Endothelial cell of umbilical vein (primary cell): ENCODE data around the gene TRMT1.

Source experiments
- EZH2 ChIP-seq: IDR thresholded peaks from 2 replicates; pipeline ENCODE4 v1.6.1; 2012; ENCODE audit warnings: borderline replicate concordance, low read depth, mild to moderate bottlenecking, moderate library complexity, low read length, inconsistent platforms; ENCODE audit not compliant: severe bottlenecking
- MAX ChIP-seq: IDR thresholded peaks from 2 replicates; pipeline ENCODE4 v1.6.1; 2011; ENCODE audit not compliant: insufficient read depth, insufficient read length
- MYC ChIP-seq: IDR thresholded peaks from one replicate; pipeline ENCODE4 v1.6.1; 2011; ENCODE audit warnings: mild to moderate bottlenecking, low read depth, low read length
- POLR2A ChIP-seq: IDR thresholded peaks from 2 replicates; pipeline ENCODE4 v1.6.1; 2012; ENCODE audit warnings: low read depth, mild to moderate bottlenecking, control low read depth, low read length
- POLR2AphosphoS5 ChIP-seq: IDR thresholded peaks from 2 replicates; pipeline ENCODE4 v1.6.1; 2012; ENCODE audit warnings: low read depth, mild to moderate bottlenecking, control low read depth, low read length, moderate library complexity; ENCODE audit not compliant: insufficient read depth
- TF ChIP-seq, protein P1 (sequence below), 2 donors: IDR thresholded peaks; 1 replicate in 1 of 2; 2 replicates in 1 of 2; pipeline ENCODE4 v1.5.1; 2011; ENCODE audit warnings: low read length in 2 of 2, mild to moderate bottlenecking in 2 of 2, moderate library complexity in 2 of 2, control low read depth in 1 of 2, inconsistent platforms in 1 of 2, low read depth in 1 of 2; ENCODE audit not compliant: insufficient read depth in 1 of 2; ENCODE audit errors: extremely low read depth in 1 of 2

DNA sequence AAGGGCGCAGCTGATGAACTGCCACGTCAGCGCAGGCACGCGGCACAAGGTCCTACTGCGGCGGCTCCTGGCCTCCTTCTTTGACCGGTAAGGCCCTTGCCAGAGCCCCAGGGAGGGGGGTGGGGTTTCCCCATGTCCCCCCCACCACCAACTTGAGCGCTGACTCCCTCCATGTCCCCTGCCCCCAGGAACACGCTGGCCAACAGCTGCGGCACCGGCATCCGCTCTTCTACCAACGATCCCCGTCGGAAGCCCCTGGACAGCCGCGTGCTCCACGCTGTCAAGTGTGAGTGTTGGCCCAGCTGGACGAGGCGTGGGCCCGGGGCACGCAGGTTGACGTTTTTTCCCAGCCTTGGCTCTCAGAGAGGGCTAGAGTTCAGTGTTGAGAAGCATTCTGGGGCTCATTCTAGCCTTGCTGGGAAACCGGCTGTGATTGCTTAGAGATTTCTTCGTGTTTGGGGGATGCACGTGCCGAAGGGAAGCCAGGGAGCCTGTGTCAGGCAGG is 20.8 kb upstream of the TRMT1 start:
- TF ChIP-seq POLR2A (no peak), EZH2 (no peak), POLR2AphosphoS5 (no peak), MAX (no peak), MYC (no peak)
- TF ChIP-seq, protein P1, sequence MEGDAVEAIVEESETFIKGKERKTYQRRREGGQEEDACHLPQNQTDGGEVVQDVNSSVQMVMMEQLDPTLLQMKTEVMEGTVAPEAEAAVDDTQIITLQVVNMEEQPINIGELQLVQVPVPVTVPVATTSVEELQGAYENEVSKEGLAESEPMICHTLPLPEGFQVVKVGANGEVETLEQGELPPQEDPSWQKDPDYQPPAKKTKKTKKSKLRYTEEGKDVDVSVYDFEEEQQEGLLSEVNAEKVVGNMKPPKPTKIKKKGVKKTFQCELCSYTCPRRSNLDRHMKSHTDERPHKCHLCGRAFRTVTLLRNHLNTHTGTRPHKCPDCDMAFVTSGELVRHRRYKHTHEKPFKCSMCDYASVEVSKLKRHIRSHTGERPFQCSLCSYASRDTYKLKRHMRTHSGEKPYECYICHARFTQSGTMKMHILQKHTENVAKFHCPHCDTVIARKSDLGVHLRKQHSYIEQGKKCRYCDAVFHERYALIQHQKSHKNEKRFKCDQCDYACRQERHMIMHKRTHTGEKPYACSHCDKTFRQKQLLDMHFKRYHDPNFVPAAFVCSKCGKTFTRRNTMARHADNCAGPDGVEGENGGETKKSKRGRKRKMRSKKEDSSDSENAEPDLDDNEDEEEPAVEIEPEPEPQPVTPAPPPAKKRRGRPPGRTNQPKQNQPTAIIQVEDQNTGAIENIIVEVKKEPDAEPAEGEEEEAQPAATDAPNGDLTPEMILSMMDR (IDR thresholded peaks at IDR 0.05; ENCODE audit: extremely low read depth in 1 of 2, insufficient read depth in 1 of 2, low read depth in 1 of 2, low read length in 2 of 2), result no peak
